GM12873 (cell line): Measurements from ENCODE around the gene NTMT1.

ENCODE experiments used
- CTCF ChIP-seq: IDR thresholded peaks from 2 replicates; pipeline ENCODE4 v1.5.1; 2012; ENCODE audit warnings: low read depth, mild to moderate bottlenecking, moderate library complexity, low read length, control low read depth; ENCODE audit not compliant: insufficient read depth; ENCODE audit errors: missing control alignments

Gene NTMT1

GRCh38 chr9:129601082-129601674 lies 24.8 kb upstream of the NTMT1 start:
- no peak for TF ChIP-seq CTCF

- TF ChIP-seq CTCF = no peak
These were observed 23.2 kb upstream of the NTMT1 start for GRCh38 chr9:129602598-129603415.

- TF ChIP-seq CTCF = no peak
These were observed 21.8 kb upstream of the NTMT1 start for GRCh38 chr9:129604056-129604765.

- TF ChIP-seq CTCF = no peak
These were observed 21.2 kb upstream of the NTMT1 start for GRCh38 chr9:129604766-129605163.

- no peak for TF ChIP-seq CTCF
These were observed 19.6 kb upstream of the NTMT1 start for GRCh38 chr9:129606161-129607026.

- no peak for TF ChIP-seq CTCF
These were observed 19.0 kb upstream of the NTMT1 start for GRCh38 chr9:129607027-129607387.
